Astrocyte (in vitro differentiated cells and primary cell): ENCODE data around the gene EML6. TPM values are rescaled to one million over a fixed set of nuclear protein-coding genes. Genes with fewer than 3 reads are reported as not detected.

Experiments used
- DNase-seq: peaks from one replicate; pipeline ENCODE4 v3.0.0-alpha.2; 2010; ENCODE audit warnings: low read depth
- FAIRE-seq: peaks from 2 replicates; lab custom pipeline; 2011; peaks lifted over from hg19 to GRCh38; lab: Jason Lieb, UNC
- H2AFZ ChIP-seq: 2 replicates; pipeline ENCODE4 v1.6.0; 2012; ENCODE audit warnings: low read depth, low read length, inconsistent platforms
- H3K27ac ChIP-seq: 2 replicates; pipeline ENCODE4 v1.5.1; 2011; ENCODE audit warnings: low read depth, low read length, inconsistent platforms
- H3K27me3 ChIP-seq: 2 replicates; pipeline ENCODE4 v1.6.0; 2011; ENCODE audit warnings: low read length, inconsistent platforms; ENCODE audit not compliant: insufficient read depth
- H3K36me3 ChIP-seq: 2 replicates; pipeline ENCODE4 v1.5.1; 2011; ENCODE audit warnings: low read length, inconsistent platforms; ENCODE audit not compliant: insufficient read depth
- H3K4me1 ChIP-seq: 2 replicates; pipeline ENCODE4 v1.5.1; 2011; ENCODE audit warnings: low read length, inconsistent platforms; ENCODE audit not compliant: insufficient read depth
- H3K4me2 ChIP-seq: 2 replicates; pipeline ENCODE4 v1.6.0; 2012; ENCODE audit warnings: low read length, inconsistent platforms
- H3K4me3 ChIP-seq: 2 replicates; pipeline ENCODE4 v1.5.1; 2011; ENCODE audit warnings: low read depth, mild to moderate bottlenecking, low read length, inconsistent platforms; ENCODE audit not compliant: insufficient read depth
- H3K79me2 ChIP-seq: 2 replicates; pipeline ENCODE4 v1.6.0; 2012; ENCODE audit warnings: mild to moderate bottlenecking, low read length, inconsistent platforms; ENCODE audit not compliant: insufficient read depth
- H3K9ac ChIP-seq: 2 replicates; pipeline ENCODE4 v1.6.0; 2012; ENCODE audit warnings: mild to moderate bottlenecking, low read length, inconsistent platforms
- H3K9me3 ChIP-seq: 2 replicates; pipeline ENCODE4 v1.5.1; 2012; ENCODE audit warnings: low read depth, mild to moderate bottlenecking, low read length, inconsistent platforms; ENCODE audit not compliant: insufficient read depth
- H4K20me1 ChIP-seq: 2 replicates; pipeline ENCODE4 v1.6.0; 2012; ENCODE audit warnings: low read length, inconsistent platforms; ENCODE audit not compliant: insufficient read depth
- H3K27ac Mint-ChIP-seq: one replicate; pipeline ENCODE4 v1.8.0; 2021; ENCODE audit warnings: mild to moderate bottlenecking, mixed read lengths; ENCODE audit not compliant: unreplicated experiment
- H3K27me3 Mint-ChIP-seq: one replicate; pipeline ENCODE4 v1.8.0; 2021; ENCODE audit warnings: low read depth, mixed read lengths; ENCODE audit not compliant: unreplicated experiment
- H3K36me3 Mint-ChIP-seq: one replicate; pipeline ENCODE4 v1.8.0; 2021; ENCODE audit warnings: low read depth, mixed read lengths; ENCODE audit not compliant: unreplicated experiment
- H3K4me1 Mint-ChIP-seq: one replicate; pipeline ENCODE4 v1.8.0; 2021; ENCODE audit warnings: low read depth, mixed read lengths; ENCODE audit not compliant: unreplicated experiment
- H3K4me3 Mint-ChIP-seq: one replicate; pipeline ENCODE4 v1.8.0; 2021; ENCODE audit warnings: mild to moderate bottlenecking, moderate library complexity, mixed read lengths; ENCODE audit not compliant: unreplicated experiment
- H3K9me3 Mint-ChIP-seq: one replicate; pipeline ENCODE4 v1.8.0; 2021; ENCODE audit warnings: mild to moderate bottlenecking, mixed read lengths; ENCODE audit not compliant: unreplicated experiment
- EZH2 ChIP-seq: IDR thresholded peaks from 2 replicates; pipeline ENCODE4 v1.6.1; 2012; ENCODE audit warnings: mild to moderate bottlenecking, low read length, inconsistent platforms; ENCODE audit not compliant: insufficient read depth
- total RNA-seq: library from RNA; stranded (reverse); gene quantifications from 2 replicates; pipeline ENCODE4 v1.2.1, GENCODE V29; 2021
- TF ChIP-seq, protein P1 (sequence below): IDR thresholded peaks from 2 replicates; pipeline ENCODE4 v1.5.1; 2011; ENCODE audit warnings: low read depth, mild to moderate bottlenecking, inconsistent platforms, low read length, moderate library complexity; ENCODE audit not compliant: insufficient read depth

EML6 gene
- total RNA-seq, 1 donor from 2014 or later: 0.23 TPM

DNA sequence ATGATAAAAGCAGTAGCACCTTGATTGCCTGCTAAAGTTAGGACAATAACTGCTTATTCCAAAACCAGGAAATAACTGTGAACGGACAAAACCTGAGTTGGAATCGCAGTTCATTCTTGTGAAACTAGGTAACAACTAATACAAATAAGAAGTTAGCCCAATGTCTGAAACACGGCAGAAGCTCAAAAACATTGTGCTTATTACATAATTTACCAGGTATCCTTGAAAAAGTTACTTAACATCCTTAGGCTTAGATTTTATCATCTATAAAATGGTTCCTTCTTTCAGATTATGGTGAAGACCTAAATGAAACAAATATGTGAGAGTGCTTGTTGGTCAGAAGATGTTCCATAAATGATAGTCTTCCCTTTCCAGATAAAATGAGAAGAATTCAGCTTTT lies 294.4 kb downstream of the EML6 start:
- no peak overlapping the region for H3K27ac Mint-ChIP-seq
- no peak for FAIRE-seq
- no peaks in the 10 kb centered on the region for H3K9me3 Mint-ChIP-seq
- no peak overlapping the region for H2AFZ ChIP-seq
- DNase-seq: no peak
- H3K27me3 ChIP-seq: no peaks in the 10 kb centered on the region
- no peak overlapping the region for H3K4me3 ChIP-seq
- no peak overlapping the region for H3K27ac ChIP-seq
- peaks cover 3% of the 10 kb centered on the region for H3K36me3 Mint-ChIP-seq
- peaks cover 100% of the 10 kb centered on the region for H3K79me2 ChIP-seq
- H3K27me3 Mint-ChIP-seq: no peaks in the 10 kb centered on the region
- no peak overlapping the region for H3K4me3 Mint-ChIP-seq
- H3K9me3 ChIP-seq: no peaks in the 10 kb centered on the region
- no peak overlapping the region for H3K4me2 ChIP-seq
- TF ChIP-seq EZH2: no peak
- TF ChIP-seq, protein P1, sequence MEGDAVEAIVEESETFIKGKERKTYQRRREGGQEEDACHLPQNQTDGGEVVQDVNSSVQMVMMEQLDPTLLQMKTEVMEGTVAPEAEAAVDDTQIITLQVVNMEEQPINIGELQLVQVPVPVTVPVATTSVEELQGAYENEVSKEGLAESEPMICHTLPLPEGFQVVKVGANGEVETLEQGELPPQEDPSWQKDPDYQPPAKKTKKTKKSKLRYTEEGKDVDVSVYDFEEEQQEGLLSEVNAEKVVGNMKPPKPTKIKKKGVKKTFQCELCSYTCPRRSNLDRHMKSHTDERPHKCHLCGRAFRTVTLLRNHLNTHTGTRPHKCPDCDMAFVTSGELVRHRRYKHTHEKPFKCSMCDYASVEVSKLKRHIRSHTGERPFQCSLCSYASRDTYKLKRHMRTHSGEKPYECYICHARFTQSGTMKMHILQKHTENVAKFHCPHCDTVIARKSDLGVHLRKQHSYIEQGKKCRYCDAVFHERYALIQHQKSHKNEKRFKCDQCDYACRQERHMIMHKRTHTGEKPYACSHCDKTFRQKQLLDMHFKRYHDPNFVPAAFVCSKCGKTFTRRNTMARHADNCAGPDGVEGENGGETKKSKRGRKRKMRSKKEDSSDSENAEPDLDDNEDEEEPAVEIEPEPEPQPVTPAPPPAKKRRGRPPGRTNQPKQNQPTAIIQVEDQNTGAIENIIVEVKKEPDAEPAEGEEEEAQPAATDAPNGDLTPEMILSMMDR: no peak
- no peaks in the 10 kb centered on the region for H3K36me3 ChIP-seq
- H3K4me1 ChIP-seq: peaks cover 27% of the 10 kb centered on the region
- H3K4me1 Mint-ChIP-seq: peaks cover 58% of the 10 kb centered on the region
- no peak overlapping the region for H3K9ac ChIP-seq
- H4K20me1 ChIP-seq: peaks cover 98% of the 10 kb centered on the region

DNA sequence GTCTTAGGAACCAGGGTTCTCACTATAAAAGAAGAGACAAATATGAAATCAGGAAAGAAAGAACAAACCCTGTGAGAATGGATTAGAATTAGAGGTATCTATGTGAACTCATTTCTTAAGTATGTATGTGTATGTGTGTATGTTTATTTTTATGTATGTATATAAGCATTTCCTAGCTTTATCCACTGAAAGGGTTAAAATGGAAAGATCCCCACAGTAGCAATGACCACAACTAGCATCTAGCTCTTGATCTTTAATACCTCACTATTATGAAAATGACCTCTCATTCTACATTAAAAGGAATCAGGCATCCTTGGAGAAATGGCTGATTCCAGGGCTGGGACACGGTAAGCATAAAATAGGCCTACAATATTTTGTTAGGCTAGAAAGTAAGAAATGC lies 295.2 kb downstream of the EML6 start:
- H3K27me3 ChIP-seq: no peaks in the 10 kb centered on the region
- Mint-ChIP-seq H3K27ac (peak overlapping the region; percentile 24), H3K36me3 (peaks cover 2% of the 10 kb centered on the region), H3K4me3 (no peak overlapping the region), H3K9me3 (no peaks in the 10 kb centered on the region), H3K27me3 (no peaks in the 10 kb centered on the region), H3K4me1 (peaks cover 51% of the 10 kb centered on the region)
- H3K4me2 ChIP-seq: no peak overlapping the region
- no peaks in the 10 kb centered on the region for H3K9me3 ChIP-seq
- no peak overlapping the region for H3K4me3 ChIP-seq
- peaks cover 98% of the 10 kb centered on the region for H4K20me1 ChIP-seq
- FAIRE-seq: peak; percentile 9
- no peak overlapping the region for H3K9ac ChIP-seq
- H3K36me3 ChIP-seq: no peaks in the 10 kb centered on the region
- TF ChIP-seq, protein P1: no peak
- TF ChIP-seq EZH2: no peak
- no peak overlapping the region for H2AFZ ChIP-seq
- DNase-seq: no peak
- no peak overlapping the region for H3K27ac ChIP-seq
- H3K79me2 ChIP-seq: peaks cover 100% of the 10 kb centered on the region
- peaks cover 23% of the 10 kb centered on the region for H3K4me1 ChIP-seq

- Histone ChIP-seq H3K9me3 (no peaks in the 10 kb centered on the region), H3K4me1 (peaks cover 22% of the 10 kb centered on the region), H2AFZ (no peak overlapping the region), H3K27me3 (no peaks in the 10 kb centered on the region), H3K36me3 (peaks cover under 1% of the 10 kb centered on the region), H3K27ac (no peak overlapping the region), H3K4me2 (no peak overlapping the region), H3K4me3 (no peak overlapping the region), H3K9ac (no peak overlapping the region), H4K20me1 (peaks cover 98% of the 10 kb centered on the region), H3K79me2 (peaks cover 100% of the 10 kb centered on the region)
- Mint-ChIP-seq H3K27ac (peak overlapping the region; percentile 24), H3K9me3 (no peaks in the 10 kb centered on the region), H3K4me1 (peaks cover 46% of the 10 kb centered on the region), H3K36me3 (peaks cover 2% of the 10 kb centered on the region), H3K4me3 (peak overlapping the region; percentile 51), H3K27me3 (no peaks in the 10 kb centered on the region)
- FAIRE-seq: no peak
- TF ChIP-seq, protein P1: no peak
- no peak for TF ChIP-seq EZH2
- no peak for DNase-seq
Measured at GRCh38 chr2:55019526-55020258, 296.2 kb downstream of the EML6 start.
